ENCODE measurements around the gene CALHM2.
"Not testable (repeated sequence)": the region's sequence is repeated elsewhere in the genome, so short reads cannot be mapped to it uniquely, and the experiment has no call there.

CALHM2 gene

DNA sequence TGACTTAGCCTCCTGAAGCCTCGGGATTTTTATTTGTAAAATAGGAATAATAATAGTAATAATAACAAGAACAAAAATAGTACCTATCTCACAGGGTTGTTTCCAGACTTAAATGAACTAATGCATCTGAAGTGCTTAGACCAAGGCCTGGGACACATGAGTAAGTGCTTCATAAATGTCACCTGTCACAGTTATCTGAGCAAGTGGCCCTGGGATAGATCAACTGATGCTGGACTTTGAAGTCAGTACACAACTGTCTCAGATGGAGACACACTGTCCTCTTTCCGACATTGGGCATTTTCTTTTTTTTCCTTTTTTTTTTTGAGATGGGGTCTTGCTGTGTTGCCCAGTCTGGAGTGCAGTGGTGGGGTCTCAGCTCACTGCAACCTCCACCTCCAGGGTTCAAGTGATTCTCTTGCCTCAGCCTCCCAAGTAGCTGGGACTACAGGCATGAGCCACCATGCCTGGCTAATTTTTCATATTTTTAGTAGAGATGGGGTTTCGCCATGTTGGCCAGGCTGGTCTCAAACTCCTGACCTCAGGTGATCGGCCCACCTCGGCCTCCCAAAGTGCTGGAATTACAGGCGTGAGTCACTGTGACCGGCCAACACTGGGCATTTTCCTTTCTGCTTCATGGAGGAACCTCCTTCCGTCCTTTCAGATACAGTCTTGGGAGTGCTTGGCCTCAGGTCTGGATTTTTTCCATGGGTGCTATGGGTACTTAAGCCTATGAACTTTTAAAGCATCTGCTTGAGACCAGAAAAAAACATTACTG, 34.7 kb upstream of the CALHM2 start:
- not testable (repeated sequence) for H3K9me3 Mint-ChIP-seq (ENCODE audit: low read depth); H3K4me3 Mint-ChIP-seq; H3K36me3 Mint-ChIP-seq; H3K27ac Mint-ChIP-seq; H3K27me3 Mint-ChIP-seq
- peaks cover 19% of the 10 kb centered on the region for H3K4me1 Mint-ChIP-seq (ENCODE audit: low read depth)

DNA sequence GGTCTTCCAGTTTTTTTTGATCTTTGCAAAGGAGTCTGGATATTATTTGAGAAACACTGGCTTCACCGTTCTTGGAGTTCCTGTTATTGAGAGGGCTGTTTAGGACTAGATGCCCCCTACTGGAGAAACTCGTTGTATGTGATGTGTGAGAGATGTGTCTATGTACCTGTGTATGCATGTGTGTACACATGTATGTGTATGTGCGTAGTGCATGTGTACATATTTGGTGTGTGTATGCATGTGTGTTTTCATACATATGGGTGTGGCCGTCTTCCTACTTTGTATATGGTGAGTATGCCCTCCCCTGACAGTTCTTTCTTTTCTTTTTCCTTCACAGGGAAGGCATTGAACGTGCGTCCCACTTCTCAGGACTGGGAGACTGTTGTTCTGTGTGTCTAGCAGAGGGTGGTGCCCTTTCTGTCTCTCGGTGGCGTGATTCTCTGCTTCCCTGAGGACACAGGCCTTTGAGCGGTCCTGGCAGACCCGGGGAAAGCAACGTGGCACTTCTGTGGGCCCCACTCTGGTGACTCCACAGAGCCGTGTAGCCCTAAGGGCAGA, 29.9 kb upstream of the CALHM2 start:
- peaks cover 1% of the 10 kb centered on the region for H3K27me3 Mint-ChIP-seq
- H3K36me3 Mint-ChIP-seq: no peaks in the 10 kb centered on the region
- H3K9me3 Mint-ChIP-seq (ENCODE audit: low read depth): no peaks in the 10 kb centered on the region
- H3K4me1 Mint-ChIP-seq (ENCODE audit: low read depth): peaks cover 4% of the 10 kb centered on the region
- H3K27ac Mint-ChIP-seq: no peak overlapping the region
- no peak overlapping the region for H3K4me3 Mint-ChIP-seq

- H3K36me3 Mint-ChIP-seq: no peaks in the 10 kb centered on the region
- H3K9me3 Mint-ChIP-seq (ENCODE audit: low read depth): no peaks in the 10 kb centered on the region
- H3K27ac Mint-ChIP-seq: no peak overlapping the region
- H3K27me3 Mint-ChIP-seq: no peaks in the 10 kb centered on the region
- H3K4me1 Mint-ChIP-seq (ENCODE audit: low read depth): peaks cover 2% of the 10 kb centered on the region
- no peak overlapping the region for H3K4me3 Mint-ChIP-seq
These were observed 28.4 kb upstream of the CALHM2 start for GRCh38 chr10:103480521-103480920.

GRCh38 chr10:103479135-103479534, 27.0 kb upstream of the CALHM2 start, which contains the start of gene CALHM3:
Gene CALHM3, minus strand, starts transcription at chr10:103479240. Its CDS starts 208 bp downstream, at chr10:103479032.
- Mint-ChIP-seq H3K27me3 (no peaks in the 10 kb centered on the region), H3K4me1 (ENCODE audit: low read depth) (peaks cover 2% of the 10 kb centered on the region), H3K27ac (no peak within 1 kb of the TSS), H3K36me3 (no peaks in the 10 kb centered on the region), H3K9me3 (ENCODE audit: low read depth) (no peaks in the 10 kb centered on the region), H3K4me3 (no peak within 1 kb of the TSS)

GRCh38 chr10:103478671-103479070, 26.5 kb upstream of the CALHM2 start:
- Mint-ChIP-seq H3K4me3 (no peak overlapping the region), H3K9me3 (ENCODE audit: low read depth) (no peaks in the 10 kb centered on the region), H3K27me3 (no peaks in the 10 kb centered on the region), H3K4me1 (ENCODE audit: low read depth) (peaks cover 2% of the 10 kb centered on the region), H3K36me3 (no peaks in the 10 kb centered on the region), H3K27ac (no peak overlapping the region)

DNA sequence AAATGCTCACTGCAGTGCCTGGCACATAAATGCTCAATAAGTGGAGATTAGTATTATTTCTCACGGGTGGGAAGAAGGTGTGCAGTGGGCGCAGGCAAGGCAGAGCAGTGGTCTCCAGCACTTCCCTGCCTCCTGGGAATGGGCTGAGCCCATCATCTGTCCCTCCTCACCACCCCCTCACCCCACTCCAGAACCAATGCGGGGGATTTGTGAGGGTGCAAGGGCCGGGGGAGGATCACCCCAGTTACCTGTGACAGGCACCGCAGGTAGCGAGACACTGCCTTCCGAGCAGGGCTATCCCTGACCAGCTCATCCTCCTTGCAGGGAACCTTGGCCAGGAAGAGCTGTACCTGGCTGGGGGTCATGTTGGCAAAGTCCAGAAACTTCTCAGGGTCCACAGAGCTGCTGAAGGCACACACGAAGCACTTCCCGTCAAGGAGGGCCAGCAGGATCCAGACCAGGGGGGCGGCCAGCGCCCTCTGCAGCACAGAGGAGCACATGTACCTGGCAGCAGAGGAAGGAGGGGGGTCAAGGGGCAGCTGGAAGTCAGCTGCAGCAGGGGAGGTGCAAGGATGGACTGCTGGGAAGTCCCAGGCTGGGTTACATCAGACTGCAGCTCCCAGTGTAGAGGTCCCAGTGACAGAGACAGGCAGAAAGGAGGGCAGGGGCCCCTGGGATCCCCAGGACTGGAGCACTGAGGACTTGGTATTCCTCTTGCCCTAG, 24.0 kb upstream of the CALHM2 start:
- no peaks in the 10 kb centered on the region for H3K36me3 Mint-ChIP-seq
- H3K9me3 Mint-ChIP-seq (ENCODE audit: low read depth): no peaks in the 10 kb centered on the region
- no peak overlapping the region for H3K27ac Mint-ChIP-seq
- peaks cover 14% of the 10 kb centered on the region for H3K4me1 Mint-ChIP-seq (ENCODE audit: low read depth)
- H3K4me3 Mint-ChIP-seq: no peak overlapping the region
- no peaks in the 10 kb centered on the region for H3K27me3 Mint-ChIP-seq

DNA sequence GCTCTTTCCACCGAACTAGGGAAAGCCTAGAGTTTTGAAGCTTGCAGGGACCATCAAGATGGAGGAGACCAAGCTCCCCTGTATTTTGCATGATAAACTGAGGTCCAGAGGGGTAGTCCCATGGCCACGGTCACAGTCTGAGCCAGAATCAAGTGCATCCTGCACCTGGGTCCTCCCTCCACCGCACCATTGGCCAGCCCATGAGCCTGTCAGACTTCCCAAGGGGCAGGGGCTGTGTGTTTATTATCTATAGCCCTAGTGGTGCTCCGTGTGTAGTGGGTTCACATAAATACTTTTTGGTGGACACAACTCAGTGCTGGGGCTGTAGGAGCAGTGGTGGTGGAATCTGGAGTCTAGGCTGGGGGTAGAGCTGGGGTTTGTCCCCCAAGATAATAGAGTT, 23.3 kb upstream of the CALHM2 start:
- Mint-ChIP-seq H3K4me3 (no peak overlapping the region), H3K27ac (no peak overlapping the region), H3K27me3 (no peaks in the 10 kb centered on the region), H3K9me3 (ENCODE audit: low read depth) (no peaks in the 10 kb centered on the region), H3K36me3 (no peaks in the 10 kb centered on the region), H3K4me1 (ENCODE audit: low read depth) (peaks cover 22% of the 10 kb centered on the region)

DNA sequence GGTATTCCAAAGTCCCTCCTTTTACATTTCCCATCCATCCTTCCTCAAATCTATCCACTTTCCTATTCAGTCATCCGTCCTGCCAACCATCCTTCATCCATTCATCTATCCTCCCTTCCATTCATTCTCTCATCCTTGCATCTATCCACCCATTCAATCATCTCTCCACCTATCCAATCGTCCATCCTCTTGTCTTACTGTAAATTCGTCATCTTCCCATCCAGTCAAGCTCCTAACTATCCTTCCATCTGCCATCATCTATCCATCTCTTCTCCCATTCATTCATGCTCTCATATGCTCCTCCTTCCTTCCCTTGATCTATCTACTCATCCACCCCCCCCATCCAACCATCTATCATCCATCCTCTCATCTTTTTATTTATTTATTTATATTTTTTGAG, 21.9 kb upstream of the CALHM2 start:
- no peak overlapping the region for H3K27ac Mint-ChIP-seq
- no peak overlapping the region for H3K4me3 Mint-ChIP-seq
- no peaks in the 10 kb centered on the region for H3K36me3 Mint-ChIP-seq
- H3K9me3 Mint-ChIP-seq (ENCODE audit: low read depth): no peaks in the 10 kb centered on the region
- peaks cover 32% of the 10 kb centered on the region for H3K4me1 Mint-ChIP-seq (ENCODE audit: low read depth)
- no peaks in the 10 kb centered on the region for H3K27me3 Mint-ChIP-seq

- Mint-ChIP-seq H3K27me3 (no peaks in the 10 kb centered on the region), H3K9me3 (ENCODE audit: low read depth) (no peaks in the 10 kb centered on the region), H3K4me1 (ENCODE audit: low read depth) (peaks cover 32% of the 10 kb centered on the region), H3K36me3 (no peaks in the 10 kb centered on the region), H3K27ac (no peak overlapping the region), H3K4me3 (no peak overlapping the region)
These were observed 21.1 kb upstream of the CALHM2 start for GRCh38 chr10:103473261-103473671.

GRCh38 chr10:103472005-103472404, 19.8 kb upstream of the CALHM2 start:
- Mint-ChIP-seq H3K9me3 (ENCODE audit: low read depth) (no peaks in the 10 kb centered on the region), H3K27ac (peak overlapping the region; percentile 34), H3K4me3 (no peak overlapping the region), H3K27me3 (no peaks in the 10 kb centered on the region), H3K4me1 (ENCODE audit: low read depth) (peaks cover 38% of the 10 kb centered on the region), H3K36me3 (no peaks in the 10 kb centered on the region)

- H3K4me1 Mint-ChIP-seq (ENCODE audit: low read depth): peaks cover 38% of the 10 kb centered on the region
- no peaks in the 10 kb centered on the region for H3K9me3 Mint-ChIP-seq (ENCODE audit: low read depth)
- H3K4me3 Mint-ChIP-seq: peak overlapping the region; percentile 46
- H3K36me3 Mint-ChIP-seq: no peaks in the 10 kb centered on the region
- H3K27me3 Mint-ChIP-seq: no peaks in the 10 kb centered on the region
- peak overlapping the region; percentile 87 for H3K27ac Mint-ChIP-seq
These were observed 18.8 kb upstream of the CALHM2 start for GRCh38 chr10:103470761-103471653.

DNA sequence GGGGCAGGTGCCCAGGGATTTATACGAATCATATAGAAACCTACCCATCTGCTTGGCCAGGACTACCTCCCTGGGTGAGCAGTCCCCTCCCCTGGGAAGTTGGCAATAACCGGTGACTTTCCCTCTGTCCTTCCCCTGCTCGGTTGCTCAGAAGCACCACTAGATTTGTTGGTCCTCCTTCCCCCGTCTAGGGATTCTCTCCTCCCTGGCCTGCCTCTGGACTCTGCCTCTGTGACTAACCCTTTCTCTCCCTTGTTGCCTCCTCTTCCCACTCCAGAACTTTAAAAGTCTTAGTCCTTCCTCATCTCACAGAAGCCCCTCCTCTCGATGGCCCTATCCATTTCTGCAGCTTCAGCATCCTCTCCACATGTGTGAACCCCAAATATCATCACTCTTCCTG, 17.0 kb upstream of the CALHM2 start:
- Mint-ChIP-seq H3K4me1 (ENCODE audit: low read depth) (peaks cover 38% of the 10 kb centered on the region), H3K4me3 (no peak overlapping the region)

DNA sequence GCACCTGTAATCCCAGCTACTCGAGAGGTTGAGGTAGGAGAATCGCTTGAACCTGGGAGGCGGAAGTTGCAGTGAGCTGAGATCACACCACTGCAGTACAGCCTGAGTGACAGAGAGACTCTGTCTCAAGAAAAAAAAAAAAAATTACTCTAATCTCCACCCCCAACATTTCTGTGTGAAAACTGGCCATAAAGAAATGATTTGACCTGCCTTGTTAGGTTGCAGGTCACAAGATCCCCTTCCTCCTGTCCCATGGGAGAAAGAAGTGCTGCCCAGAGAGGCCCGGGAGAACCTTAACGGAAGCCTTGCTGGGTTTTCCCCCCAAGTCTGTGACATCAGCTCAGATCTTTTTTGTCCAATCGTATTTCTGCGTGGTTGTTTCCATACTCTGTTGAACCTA, 15.2 kb upstream of the CALHM2 start:
- H3K27me3 Mint-ChIP-seq: no peaks in the 10 kb centered on the region
- H3K36me3 Mint-ChIP-seq: no peaks in the 10 kb centered on the region
- H3K27ac Mint-ChIP-seq: no peak overlapping the region
- no peak overlapping the region for H3K4me3 Mint-ChIP-seq
- no peaks in the 10 kb centered on the region for H3K9me3 Mint-ChIP-seq (ENCODE audit: low read depth)
- H3K4me1 Mint-ChIP-seq (ENCODE audit: low read depth): peaks cover 35% of the 10 kb centered on the region

More for the DNA sequence above, 17.0 kb upstream of the CALHM2 start:
- Mint-ChIP-seq H3K9me3 (ENCODE audit: low read depth) (no peaks in the 10 kb centered on the region), H3K27me3 (no peaks in the 10 kb centered on the region), H3K27ac (no peak overlapping the region), H3K36me3 (no peaks in the 10 kb centered on the region)

DNA sequence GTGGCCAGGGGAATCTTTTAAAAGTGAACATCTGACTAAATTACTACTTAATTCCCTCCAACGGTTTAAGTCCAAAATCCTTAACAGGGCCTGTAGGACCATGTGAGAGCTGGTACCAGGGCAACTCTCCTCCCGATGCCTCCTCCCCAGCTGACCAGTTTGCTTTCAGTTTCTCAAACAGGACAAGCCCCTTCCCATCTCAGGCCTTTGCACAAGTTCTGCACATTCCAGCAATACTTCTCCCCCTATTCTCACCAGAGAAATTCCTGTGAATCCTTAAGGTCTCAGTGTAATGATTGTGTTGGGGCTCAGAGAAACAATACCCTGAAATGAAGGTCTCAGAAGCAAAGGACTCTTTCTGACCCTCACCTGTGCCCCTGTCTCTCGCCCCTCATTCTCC, 14.6 kb upstream of the CALHM2 start:
- no peaks in the 10 kb centered on the region for H3K27me3 Mint-ChIP-seq
- no peak overlapping the region for H3K27ac Mint-ChIP-seq
- H3K4me3 Mint-ChIP-seq: no peak overlapping the region
- peaks cover 29% of the 10 kb centered on the region for H3K4me1 Mint-ChIP-seq (ENCODE audit: low read depth)
- no peaks in the 10 kb centered on the region for H3K36me3 Mint-ChIP-seq
- no peaks in the 10 kb centered on the region for H3K9me3 Mint-ChIP-seq (ENCODE audit: low read depth)

Measured in activated naive CD8-positive, alpha-beta T cell (primary cell).